Stimulated activated CD8-positive, alpha-beta memory T cell treated with anti-CD3 and anti-CD28 coated beads, Interleukin-7, amount 100 ng/mL, for 1 hour (primary cell): ENCODE data around the gene CHN1.

Experiments used
- DNase-seq, 2 donors: peaks; one replicate each; pipeline ENCODE4 v3.0.0-alpha.2; 2020; ENCODE audit warnings: low read depth in 2 of 2

The CHN1 gene

DNA sequence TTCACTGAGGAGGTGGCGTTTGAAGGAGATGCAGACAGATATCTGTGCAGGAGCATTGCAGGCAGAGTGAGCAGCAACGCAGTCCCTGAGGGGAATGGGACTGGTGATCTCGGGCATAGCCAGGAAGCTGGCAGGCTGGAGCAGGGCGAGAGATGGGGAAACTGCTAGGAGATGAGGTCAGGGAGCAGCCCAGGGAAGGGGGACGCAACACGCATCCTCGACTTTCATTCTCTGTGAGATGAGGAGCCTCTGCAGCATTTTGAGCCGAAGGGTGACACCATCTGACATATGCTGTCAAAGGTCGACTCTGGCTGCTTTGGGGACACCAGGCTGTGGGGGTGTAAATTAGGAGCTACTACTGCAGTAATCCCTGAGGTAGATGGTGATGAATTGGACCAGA is 236.6 kb downstream of the CHN1 start:
- DNase-seq = no peak

DNA sequence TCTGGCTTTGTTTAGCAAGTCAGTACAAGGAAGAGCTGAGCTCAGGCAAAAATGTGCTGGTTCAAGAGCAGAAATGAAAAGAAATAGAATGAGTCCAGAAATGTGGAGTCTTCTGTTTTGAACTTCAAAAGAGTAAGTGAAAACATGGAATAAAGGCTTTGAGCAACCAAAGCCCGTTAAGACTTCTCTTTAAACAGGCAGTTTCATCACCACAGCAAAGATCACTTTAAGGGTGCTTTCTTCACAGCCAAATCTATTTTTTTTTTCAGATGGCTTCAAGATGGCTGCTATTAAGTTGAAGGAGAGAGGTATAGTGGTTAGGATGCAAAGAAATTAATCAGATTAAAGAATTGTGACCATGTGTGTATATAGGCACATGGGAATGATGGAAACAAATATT is 238.9 kb downstream of the CHN1 start:
- no peak for DNase-seq

DNA sequence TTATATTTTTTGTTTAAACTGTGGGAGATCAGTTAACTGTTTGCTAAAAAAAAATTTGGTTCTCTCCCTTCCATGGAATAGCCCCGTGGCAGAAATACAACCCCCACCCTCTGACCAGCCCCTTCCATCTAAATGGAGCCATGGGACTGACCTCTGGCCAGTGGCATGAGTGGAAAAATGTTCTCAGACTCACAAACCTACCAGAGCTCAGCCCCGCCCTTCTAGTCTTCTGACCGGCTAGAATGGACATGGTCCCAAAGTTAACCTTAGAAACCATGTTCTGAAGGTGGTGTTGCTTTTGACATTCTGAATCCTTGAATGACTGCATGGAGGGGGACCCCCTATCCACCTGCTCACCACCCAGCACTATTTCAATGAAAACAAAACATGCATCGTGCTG is 239.6 kb downstream of the CHN1 start:
- no peak for DNase-seq

DNA sequence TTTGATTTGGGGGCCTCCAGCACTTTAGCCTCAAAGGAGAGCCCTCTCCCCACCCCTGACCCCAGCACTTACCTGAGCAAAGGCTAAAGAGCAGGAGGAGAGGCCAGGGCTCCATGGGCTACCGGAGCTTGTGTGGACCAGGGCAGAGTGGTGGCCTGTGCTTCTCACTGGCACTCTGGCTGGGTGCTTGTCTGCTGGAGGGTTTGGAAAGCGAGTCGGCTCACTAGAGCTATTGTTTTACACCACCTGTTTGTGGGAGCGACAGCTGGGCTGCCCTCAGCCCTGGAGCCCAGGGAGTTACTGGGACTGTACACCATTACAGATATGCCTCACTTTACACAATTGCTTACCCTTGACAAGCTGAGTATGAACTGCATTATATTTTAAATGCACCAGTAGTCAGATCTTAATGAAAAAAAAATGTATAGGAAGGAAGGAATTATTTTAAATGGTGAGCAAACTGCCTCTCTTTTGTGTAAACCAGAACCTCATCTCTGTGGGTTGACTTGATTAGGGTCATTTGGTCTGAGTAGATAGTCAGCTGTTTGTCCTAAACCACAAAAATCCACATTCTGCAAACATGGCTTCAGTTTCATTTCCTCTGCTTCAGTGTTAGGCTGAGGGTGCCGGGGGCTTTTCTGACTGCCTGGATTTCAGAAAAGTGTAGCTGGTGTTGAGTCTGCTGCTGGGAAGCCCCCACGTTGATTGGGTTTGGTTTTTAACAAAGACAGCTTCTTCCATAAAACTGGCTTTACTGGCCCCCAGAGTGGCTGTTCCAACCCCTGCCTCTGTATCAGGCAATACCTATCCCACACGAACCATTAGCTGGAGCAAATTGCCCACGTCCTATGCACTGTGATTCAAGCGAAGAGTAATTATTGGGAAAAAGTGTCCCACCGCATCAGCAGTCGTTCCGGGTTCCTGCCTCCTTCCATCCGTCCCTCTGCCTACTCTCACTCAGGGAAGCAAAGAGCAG is 240.6 kb downstream of the CHN1 start, which contains the start of gene CHRNA1:
Gene CHRNA1 (minus strand): TSS at position 193 of the 976 bp plus-strand sequence. CDS start 78 bp downstream, at position 115.
- no peak for DNase-seq

DNA sequence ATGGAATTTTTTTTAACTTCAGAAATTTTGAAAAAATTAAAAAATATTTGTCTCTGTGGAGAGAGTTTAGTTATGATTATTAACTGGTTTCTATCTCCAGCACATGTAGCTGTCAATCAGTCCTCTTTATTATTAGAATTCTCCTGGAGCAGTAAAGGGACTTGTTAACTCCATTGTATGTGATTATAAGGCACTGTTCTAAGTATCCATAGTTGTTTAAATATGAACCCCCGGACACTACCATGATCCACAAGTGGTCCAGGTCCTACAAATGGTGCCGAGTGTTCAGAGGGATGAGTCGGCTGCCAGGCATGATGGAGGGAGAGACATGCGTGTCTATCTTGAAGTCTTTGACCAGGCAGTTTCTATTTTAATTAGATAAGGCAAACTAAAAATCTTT is 241.4 kb downstream of the CHN1 start:
- no peak for DNase-seq

DNA sequence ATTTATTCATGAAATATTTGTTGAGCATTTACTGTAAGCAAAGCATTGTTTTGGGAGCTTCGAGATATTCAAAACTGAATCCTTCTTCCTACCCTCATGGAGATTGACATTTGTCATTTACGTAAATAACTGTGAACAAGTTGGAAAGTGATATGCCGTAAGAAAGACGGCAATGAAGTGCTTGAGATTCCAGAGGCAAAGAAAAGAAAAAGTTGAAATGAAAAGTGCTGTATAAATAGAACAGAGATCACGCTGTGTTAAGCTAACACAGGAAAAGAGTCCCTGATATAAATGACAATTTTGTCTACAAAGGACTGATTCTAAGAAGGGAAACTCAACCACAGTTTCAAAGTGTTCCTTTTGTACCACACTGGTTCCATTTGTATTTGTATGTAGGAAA is 242.7 kb downstream of the CHN1 start:
- no peak for DNase-seq

DNA sequence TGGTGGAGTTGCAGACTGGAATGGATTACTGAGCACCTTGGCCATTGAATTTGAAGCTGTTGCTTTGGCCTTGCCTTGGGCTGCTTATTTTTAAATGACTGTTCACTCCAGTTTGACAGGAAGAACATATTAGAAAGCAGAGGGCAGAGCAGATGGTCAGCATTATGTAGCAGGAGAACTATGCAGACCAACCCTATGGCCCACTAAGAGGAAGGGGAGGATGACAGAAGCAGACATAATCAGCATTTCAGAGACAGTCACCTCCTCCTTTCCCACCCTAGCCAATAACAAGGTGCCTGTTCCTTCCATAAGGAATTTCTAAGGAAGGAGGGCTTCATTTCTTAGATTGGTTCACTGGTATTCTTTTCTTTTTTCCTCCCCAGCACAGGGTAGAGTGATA is 243.3 kb downstream of the CHN1 start:
- no peak for DNase-seq

DNA sequence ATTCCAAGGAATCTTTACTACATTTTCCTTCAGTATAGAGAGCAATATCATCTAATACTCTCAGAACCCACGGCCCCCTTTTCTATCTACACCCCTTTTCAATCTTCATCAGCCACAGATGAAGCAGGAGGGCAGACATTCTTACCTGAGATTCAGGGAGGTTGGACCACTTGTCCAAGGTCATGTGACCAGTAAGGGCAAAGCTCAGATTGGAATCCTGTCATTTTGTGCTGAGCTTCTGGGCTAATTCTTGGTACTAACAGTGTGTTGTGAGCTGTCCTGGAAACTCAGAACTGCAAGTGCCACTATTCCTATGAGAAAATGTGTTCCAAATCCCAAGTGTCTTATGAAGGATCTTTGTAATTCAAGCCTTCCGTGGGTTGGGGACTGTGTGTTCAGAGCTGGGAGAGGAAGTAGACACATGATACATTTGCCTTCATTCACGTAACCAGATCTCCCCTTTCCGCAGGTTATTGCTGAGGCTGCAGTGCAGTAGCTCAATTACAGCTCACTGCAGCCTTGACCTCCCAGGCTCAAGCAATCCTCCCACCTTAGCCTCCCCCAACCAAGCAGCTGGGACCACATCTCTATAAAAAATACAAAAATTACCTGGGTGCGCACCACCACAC is 244.2 kb downstream of the CHN1 start:
- DNase-seq = no peak

DNA sequence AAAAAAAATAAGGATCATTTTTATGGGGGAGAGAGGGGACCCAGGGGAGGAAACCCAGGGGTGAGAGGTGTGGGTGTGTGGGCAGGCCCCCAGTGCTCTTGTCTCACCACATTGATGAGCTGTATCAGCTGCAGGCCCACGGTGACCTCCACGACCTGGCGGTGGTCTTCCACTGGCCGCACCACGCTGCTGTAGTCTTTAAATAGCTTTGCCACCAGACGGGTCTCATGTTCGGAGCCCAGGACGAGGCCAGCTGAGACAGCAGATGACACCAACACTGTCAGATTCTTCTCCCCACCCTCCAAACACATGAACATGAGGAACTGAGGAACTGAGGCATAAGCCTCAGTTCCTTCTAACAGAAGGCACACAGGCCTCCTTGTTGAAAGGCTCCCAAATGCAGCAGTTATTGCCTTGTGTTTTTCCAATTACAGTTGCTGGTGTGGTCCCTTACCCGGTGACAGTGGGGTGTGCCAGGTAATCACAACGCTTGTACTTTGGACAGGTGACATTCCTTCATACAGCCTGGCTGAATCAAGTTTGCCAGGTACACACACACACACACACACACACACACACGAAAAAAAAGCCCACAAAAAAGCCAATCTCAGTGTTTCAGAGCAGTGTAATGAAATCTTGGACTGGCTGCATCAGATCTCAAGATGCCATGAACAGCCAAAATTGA is 245.7 kb downstream of the CHN1 start:
- no peak for DNase-seq

DNA sequence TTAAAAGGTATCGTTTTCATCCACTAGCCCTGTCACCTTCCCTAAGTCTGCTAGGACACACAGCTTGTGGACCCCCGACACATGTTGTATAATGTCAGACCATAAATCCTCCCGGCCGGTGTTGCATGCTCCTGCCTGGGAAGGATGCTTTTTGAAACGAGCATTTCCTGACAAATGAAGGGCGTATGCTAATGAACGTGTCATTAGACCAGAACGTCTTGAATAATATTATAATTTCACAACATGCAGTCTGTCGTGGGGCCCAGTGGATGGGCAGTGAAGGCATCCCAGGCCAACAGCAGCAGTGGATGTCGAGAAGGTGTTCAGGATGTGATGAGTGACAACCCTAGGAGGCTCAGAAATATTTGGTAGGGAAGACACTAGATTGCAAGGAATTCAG is 248.4 kb downstream of the CHN1 start:
- DNase-seq = no peak

DNA sequence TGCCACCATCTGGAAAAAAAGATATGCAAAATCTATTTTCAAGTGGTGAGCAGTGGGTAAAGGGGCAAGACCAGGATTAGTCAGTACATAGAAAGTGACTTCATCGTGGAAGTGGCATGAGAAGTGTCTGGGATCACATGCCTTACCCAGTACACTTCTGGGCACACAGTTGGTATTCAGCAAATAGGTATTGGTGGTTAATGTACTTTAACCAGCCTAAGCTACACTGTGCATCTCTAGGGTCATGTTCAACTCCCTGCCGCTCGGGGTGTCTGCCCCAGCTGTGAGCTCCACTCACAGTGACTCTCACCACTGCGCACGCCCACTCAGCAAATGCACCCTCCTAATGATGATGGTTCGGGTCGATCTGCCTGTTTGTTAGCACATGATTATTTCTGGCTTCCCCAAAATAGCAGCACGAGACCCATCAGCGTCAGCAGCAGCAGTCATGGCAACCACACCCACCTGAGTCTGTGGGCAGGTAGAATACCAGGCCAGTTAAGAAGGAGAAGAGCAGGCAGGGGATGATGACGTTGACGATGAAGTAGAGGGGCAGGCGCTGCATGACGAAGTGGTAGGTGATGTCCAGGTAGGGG is 252.0 kb downstream of the CHN1 start:
- no peak for DNase-seq

DNA sequence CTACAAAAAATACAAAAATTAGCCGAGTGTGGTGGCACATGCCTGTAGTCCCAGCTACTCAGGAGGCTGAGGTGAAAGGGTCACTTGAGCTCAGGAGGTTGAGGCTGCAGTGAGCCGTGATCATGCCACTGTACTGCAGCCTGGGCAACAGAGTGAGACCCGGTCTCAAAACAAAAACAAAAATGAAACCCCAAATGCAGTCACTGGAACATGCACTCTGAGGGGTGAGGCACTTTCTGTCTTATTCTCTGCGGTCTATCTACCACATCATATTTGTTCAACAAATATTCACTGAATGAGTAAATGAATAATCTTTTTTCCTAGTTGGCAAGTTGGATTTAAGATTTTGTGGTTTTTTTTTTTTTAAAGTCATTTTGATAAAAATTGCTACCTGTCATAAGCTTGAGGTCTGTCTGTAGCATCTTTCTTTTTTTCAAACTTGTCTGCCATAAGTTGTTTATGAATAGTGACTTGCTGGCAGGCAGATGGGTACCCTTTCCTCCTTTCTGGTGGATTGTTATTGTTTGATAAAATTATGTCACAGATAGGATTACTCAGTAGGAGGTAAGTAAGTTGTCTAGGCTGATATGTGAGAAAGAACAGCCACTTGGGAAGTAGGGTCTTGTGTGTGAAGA is 252.7 kb downstream of the CHN1 start:
- DNase-seq = no peak

DNA sequence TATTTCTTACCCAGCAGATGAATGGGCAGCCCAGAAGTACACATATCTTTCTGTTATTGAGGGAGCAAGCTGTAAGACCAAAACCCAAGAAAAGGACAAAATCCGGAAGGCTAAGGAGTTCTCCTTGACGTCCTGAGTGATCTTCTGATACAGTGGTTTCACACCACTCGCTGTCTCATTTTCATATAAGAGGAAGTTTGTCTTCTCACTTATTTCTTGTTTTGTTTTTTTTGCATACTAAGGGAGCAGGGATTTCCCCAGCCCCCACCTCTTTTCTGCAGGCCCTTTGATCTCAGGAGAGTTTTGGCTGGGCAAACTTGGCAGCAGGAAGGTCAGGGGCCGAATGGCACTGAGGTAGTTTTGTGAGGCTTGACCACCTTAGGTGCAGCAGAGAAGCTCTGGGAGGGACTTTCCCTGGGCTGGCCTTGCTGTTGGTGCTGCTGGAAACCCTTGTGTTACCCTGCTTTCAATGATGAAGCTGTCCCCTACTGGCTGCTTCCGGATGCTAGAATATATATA is 254.2 kb downstream of the CHN1 start:
- no peak for DNase-seq

DNA sequence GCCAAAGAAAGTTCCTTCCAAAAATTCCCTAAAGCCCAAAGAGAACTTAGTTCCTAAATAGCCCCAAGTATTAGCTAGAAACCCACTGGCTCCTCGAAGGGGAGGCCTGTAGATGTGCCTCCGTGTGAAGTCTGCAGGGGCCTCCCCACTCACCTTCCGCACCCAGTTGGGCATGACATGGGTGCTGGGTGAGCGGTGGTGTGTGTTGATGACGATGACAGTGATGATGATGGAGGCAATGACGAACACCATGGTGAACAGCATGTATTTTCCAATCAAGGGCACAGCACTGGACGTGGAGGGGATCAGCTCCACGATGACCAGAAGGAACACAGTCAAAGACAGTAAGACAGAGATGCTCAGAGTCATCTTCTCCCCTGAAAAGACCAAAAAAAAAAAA is 255.4 kb downstream of the CHN1 start:
- DNase-seq = no peak

DNA sequence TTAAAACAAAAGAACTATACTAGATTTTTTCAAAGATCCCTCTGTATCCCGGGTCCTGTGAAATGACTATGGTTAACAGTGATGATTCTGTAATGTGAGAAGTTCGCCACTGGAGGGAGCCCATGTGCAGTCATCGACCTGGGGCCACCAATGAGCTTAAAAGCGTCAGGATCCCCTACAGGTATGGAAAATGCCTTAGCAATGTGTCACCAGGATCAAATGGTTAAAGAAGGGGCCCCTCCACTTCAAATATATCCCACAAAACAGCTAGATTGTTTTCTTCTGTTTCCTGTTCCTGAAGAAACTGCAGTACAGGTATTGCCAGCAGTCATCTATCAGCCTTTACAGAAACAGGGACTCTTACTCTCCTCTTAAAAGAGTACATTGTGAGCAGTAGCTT is 256.2 kb downstream of the CHN1 start:
- DNase-seq = peak; percentile 40 to 52
